ENCODE data around the gene ASL. TPM values are rescaled to one million over a fixed set of nuclear protein-coding genes. Genes with fewer than 3 reads are reported as not detected.

ASL gene
- total RNA-seq, 6 experiments from 2014 or later = 40.5 to 47.4 (median 41.8) TPM

DNA sequence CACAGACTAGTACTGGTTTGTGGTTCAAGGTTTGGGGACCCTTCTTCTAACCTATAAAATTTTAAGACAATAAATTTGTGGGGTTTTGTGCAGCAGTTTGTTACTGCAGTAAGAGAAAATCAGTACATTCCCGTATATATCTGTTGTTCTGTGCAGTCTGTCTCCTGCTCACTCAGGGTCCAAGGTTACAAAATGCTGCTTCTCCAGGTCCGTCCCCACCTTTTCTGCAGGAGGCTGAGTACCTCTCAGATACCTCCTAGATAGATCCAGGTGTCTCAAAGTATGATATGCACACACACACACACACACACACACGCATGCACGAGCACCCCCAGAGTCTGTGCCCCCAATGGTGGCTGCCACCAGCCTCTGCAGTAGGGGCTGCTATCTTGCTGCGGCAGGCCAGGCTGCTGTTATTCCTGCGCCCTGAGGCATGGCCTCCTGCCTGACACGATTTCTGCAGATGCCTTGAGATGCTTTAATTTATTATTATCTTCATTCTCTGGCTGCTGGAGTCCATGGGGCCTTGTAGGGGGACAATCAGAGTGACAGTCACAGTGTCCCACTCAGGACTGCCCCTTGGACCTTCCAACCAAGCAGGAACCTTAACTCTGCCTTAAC lies 25.2 kb upstream of the ASL start:
- Mint-ChIP-seq H3K9me3 (peaks cover 5% of the 10 kb centered on the region; the same call in 1 of the 2 replicates), H3K4me1 (ENCODE audit: low read depth) (peaks cover 61% of the 10 kb centered on the region), H3K36me3 (ENCODE audit: low read depth) (no peaks in the 10 kb centered on the region), H3K27me3 (ENCODE audit: insufficient read depth) (no peaks in the 10 kb centered on the region; the same call in 1 of the 2 replicates), H3K4me3 (no peak overlapping the region), H3K27ac (peak overlapping the region; percentile 91)
- no peak for TF ChIP-seq CTCF (IDR thresholded peaks at IDR 0.05)
- no peak for DNase-seq

GRCh38 chr7:66050990-66051448 lies 24.6 kb upstream of the ASL start:
- TF ChIP-seq CTCF (IDR thresholded peaks at IDR 0.05) = no peak
- H3K4me3 Mint-ChIP-seq = 0 out of 2 replicates have a peak overlapping the region, but pooled peaks have one; percentile 37
- no peaks in the 10 kb centered on the region for H3K36me3 Mint-ChIP-seq (ENCODE audit: low read depth)
- peaks cover 61% of the 10 kb centered on the region for H3K4me1 Mint-ChIP-seq (ENCODE audit: low read depth)
- no peaks in the 10 kb centered on the region; the same call in 1 of the 2 replicates for H3K27me3 Mint-ChIP-seq (ENCODE audit: insufficient read depth)
- peaks cover 5% of the 10 kb centered on the region; the same call in 1 of the 2 replicates for H3K9me3 Mint-ChIP-seq
- DNase-seq = peak; percentile 89
- H3K27ac Mint-ChIP-seq = peak overlapping the region; percentile 91

- no peak for TF ChIP-seq CTCF (IDR thresholded peaks at IDR 0.05)
- no peak for DNase-seq
- Mint-ChIP-seq H3K36me3 (ENCODE audit: low read depth) (no peaks in the 10 kb centered on the region), H3K27ac (no peak overlapping the region), H3K4me1 (ENCODE audit: low read depth) (peaks cover 55% of the 10 kb centered on the region), H3K9me3 (peaks cover 3% of the 10 kb centered on the region; the same call in 1 of the 2 replicates), H3K4me3 (no peak overlapping the region), H3K27me3 (ENCODE audit: insufficient read depth) (no peaks in the 10 kb centered on the region; the same call in 1 of the 2 replicates)
Observed at GRCh38 chr7:66052447-66052846, 23.2 kb upstream of the ASL start.

DNA sequence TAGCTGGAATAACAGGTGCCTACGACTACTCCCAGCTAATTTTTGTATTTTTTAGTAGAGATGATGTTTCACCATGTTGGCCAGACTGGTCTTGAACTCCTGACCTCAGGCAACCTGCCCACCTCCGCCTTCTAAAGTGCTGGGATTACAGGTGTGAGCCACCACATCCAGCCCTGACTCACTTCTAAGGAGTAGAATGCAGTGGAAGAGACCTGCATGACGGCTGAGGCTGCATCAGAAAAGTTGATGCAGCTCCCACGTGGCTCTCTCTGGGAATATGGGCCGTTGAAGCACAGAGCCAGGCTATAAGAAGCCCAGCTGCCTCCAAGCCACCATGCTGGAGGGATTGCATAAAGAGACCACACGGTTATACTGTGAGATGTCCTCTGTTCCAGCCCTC lies 21.6 kb upstream of the ASL start:
- Mint-ChIP-seq H3K27ac (no peak overlapping the region; the same call in 1 of the 2 replicates), H3K4me3 (no peak overlapping the region), H3K27me3 (ENCODE audit: insufficient read depth) (no peaks in the 10 kb centered on the region; the same call in 1 of the 2 replicates), H3K9me3 (no peaks in the 10 kb centered on the region), H3K36me3 (ENCODE audit: low read depth) (no peaks in the 10 kb centered on the region), H3K4me1 (ENCODE audit: low read depth) (peaks cover 44% of the 10 kb centered on the region)
- no peak for TF ChIP-seq CTCF (IDR thresholded peaks at IDR 0.05)
- no peak for DNase-seq

DNA sequence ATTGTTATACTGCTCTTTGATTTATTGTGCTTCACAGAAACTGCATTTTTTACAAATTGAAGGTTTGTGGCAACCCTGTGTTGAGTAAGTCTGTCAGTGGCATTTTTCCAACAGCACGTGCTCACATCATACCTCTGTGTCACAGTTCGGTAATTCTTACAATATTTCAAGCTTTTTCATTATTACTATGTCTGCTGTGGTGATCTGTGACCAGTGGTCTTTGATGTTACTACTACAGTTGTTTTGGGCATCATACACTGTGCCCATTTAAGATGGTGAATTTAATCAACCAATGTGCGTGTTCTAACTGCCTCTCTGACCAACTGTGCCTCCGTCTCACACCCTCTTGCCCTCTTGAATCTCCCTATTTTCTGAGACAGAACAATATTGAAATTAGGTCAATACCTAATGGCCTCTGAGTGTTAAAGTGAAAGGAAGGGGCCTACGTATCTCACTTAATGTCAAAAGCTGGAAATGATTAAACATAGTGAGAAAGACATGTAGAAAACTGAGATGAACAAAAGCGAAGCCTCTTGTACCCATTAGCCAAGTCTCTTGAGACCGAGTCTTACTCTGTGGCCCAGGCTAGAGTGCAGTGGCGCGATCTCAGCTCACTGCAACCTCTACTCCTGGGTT lies 20.2 kb upstream of the ASL start:
- Mint-ChIP-seq H3K4me3 (no peak overlapping the region), H3K9me3 (no peaks in the 10 kb centered on the region), H3K4me1 (ENCODE audit: low read depth) (peaks cover 41% of the 10 kb centered on the region), H3K36me3 (ENCODE audit: low read depth) (no peaks in the 10 kb centered on the region), H3K27me3 (ENCODE audit: insufficient read depth) (no peaks in the 10 kb centered on the region; the same call in none of the 2 replicates), H3K27ac (peak overlapping the region; percentile 10; the same call in 1 of the 2 replicates)
- no peak for TF ChIP-seq CTCF (IDR thresholded peaks at IDR 0.05)
- DNase-seq = peak; percentile 60

Measured in HFFc6 (cell line).